ENCODE results near the gene GDF2.

- TF ChIP-seq, protein P1, sequence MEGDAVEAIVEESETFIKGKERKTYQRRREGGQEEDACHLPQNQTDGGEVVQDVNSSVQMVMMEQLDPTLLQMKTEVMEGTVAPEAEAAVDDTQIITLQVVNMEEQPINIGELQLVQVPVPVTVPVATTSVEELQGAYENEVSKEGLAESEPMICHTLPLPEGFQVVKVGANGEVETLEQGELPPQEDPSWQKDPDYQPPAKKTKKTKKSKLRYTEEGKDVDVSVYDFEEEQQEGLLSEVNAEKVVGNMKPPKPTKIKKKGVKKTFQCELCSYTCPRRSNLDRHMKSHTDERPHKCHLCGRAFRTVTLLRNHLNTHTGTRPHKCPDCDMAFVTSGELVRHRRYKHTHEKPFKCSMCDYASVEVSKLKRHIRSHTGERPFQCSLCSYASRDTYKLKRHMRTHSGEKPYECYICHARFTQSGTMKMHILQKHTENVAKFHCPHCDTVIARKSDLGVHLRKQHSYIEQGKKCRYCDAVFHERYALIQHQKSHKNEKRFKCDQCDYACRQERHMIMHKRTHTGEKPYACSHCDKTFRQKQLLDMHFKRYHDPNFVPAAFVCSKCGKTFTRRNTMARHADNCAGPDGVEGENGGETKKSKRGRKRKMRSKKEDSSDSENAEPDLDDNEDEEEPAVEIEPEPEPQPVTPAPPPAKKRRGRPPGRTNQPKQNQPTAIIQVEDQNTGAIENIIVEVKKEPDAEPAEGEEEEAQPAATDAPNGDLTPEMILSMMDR (IDR thresholded peaks at IDR 0.05): no peak
- no peak for TF ChIP-seq POLR2A (IDR thresholded peaks at IDR 0.05)
- no peak for TF ChIP-seq EP300 (IDR thresholded peaks at IDR 0.05)
Observed at GRCh38 chr10:47321521-47322195, 596 bp upstream of the GDF2 start.

Measured in tibial nerve (tissue), 4 donors.